GM19238 (cell line): Measurements from ENCODE around the gene IGFLR1.
A peak's percentile ranks its signal among the peaks of the same experiment; 100 is the strongest.
"Not testable (repeated sequence)": the region's sequence is repeated elsewhere in the genome, so short reads cannot be mapped to it uniquely, and the experiment has no call there.

Source experiments
- DNase-seq: peaks from one replicate; pipeline ENCODE4 v3.0.0; 2011; ENCODE audit warnings: low spot score; ENCODE audit not compliant: insufficient read length

Gene IGFLR1

GRCh38 chr19:35724132-35724531, 18.1 kb downstream of the IGFLR1 start:
- DNase-seq, result not testable (repeated sequence)

GRCh38 chr19:35723671-35724070, 18.6 kb downstream of the IGFLR1 start:
- no peak for DNase-seq

- no peak for DNase-seq
Measured at GRCh38 chr19:35722897-35723296, 19.4 kb downstream of the IGFLR1 start.

- DNase-seq, result no peak
Measured at GRCh38 chr19:35722461-35722860, 19.8 kb downstream of the IGFLR1 start.

GRCh38 chr19:35721374-35721773, 20.9 kb downstream of the IGFLR1 start:
- no peak for DNase-seq

- DNase-seq, result no peak
Measured at GRCh38 chr19:35720648-35721047, 21.6 kb downstream of the IGFLR1 start.

DNA sequence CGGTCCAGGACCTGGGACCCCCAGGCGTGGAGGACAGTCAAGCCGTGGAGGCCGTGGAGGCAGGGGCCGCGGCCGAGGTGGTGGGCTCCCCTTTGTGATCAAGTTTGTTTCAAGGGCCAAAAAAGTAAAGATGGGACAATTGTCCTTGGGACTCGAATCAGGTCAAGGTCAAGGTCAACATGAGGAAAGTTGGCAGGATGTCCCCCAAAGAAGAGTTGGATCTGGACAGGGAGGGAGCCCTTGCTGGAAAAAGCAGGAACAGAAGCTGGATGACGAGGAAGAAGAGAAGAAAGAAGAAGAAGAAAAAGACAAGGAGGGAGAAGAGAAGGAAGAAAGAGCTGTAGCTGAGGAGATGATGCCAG, 22.1 kb downstream of the IGFLR1 start:
- no peak for DNase-seq

- no peak for DNase-seq
Measured at GRCh38 chr19:35719402-35720162, 22.7 kb downstream of the IGFLR1 start.

GRCh38 chr19:35718345-35719041, 23.8 kb downstream of the IGFLR1 start:
- no peak for DNase-seq

- DNase-seq, result peak; percentile 99
Measured at GRCh38 chr19:35717665-35718344, 24.4 kb downstream of the IGFLR1 start, which contains the start of gene KMT2B. Gene KMT2B, plus strand, starts transcription at chr19:35718003. Its CDS starts 16 bp downstream, at chr19:35718019.

DNA sequence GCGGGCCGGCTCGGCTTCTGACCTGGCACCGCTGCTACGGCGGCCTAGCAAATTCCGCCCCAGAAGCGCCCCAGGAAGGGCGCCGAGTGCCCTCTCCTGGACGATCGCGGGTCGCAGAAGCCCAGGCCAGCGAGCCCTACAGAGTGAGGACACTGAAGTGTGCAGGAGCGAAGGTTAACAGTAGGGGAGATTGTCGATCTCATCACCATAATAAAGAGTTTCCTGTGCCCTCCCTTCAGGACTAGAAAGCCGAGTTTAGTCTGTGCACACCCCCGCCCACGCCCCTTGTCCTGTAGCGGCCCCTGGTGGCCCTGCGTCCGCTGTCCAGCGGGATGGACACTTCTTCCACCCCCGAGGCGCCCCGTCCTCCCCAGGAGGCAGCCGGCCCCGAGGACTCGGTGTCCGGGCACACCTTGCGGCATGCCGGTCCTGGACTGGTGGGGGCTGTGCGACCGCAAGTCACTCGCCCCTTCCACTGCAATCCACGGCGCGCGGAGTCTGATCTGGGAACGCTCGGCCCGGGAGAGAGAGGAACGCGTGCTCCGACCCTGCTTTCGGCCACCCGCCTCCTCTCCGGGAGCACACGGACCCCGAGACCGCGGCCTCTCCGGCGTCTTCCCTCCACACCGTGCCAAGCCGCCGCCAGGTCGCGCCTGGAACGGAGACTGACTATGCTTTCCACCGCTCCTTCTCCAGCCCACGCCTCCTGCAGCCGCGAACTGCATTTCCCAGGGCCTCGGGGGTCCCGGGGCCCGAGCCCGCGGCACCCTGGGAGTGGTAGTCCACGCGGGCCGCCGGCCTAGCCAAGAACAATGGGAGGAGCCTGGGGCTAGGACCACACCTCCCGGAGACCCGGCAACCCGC, 25.2 kb downstream of the IGFLR1 start:
- peak; percentile 74 for DNase-seq

- no peak for DNase-seq
Measured at GRCh38 chr19:35715981-35716800, 26.1 kb downstream of the IGFLR1 start.

- no peak for DNase-seq
Measured at GRCh38 chr19:35715355-35715809, 26.9 kb downstream of the IGFLR1 start.

- DNase-seq, result no peak
Measured at GRCh38 chr19:35714601-35715354, 27.5 kb downstream of the IGFLR1 start.

DNA sequence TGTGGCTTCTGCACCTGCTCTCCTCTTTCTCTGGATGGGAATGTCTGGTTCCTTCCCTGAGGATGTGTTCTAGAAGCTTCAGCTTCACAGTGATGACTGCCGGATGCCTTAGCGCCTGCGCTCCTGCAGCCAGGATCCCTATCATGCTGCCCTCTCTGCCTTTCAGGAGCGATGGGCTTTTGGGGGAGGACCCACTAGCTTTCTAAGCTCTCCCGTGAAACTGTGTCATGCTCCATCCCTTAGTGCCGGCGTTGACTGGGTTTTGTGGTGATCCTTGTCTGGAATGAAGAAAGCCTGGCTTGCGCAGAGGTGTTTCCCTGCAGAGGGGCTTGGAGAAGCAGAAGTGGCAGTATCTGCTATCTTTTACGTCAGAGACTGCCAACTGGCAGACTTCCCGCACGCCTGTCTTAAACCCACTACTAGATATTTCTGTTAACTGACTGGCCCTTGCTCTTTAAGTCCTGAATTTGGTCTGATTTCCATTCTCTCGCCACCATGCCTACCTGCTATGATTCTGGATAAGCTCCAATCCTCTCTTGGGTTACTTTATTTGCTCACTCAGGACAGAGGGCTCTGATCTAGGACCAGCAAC, 28.3 kb downstream of the IGFLR1 start:
- DNase-seq, result no peak

DNA sequence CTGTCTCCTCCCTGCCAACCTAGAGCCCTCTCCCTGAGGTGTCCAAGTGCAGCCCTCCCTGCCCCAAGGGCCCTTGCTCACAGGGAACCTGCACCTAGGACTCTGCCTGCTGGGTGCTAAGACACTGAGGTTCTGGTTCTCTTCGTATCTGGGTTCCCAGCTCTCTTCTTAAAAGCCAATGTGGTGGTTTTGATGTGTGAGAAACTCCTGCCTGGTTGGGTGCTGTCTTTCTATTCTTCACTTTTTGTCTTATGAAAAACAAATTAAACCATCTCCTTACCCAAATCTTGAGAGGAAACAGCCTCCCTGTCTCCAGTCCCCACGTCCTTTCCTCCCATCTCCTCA, 28.8 kb downstream of the IGFLR1 start:
- DNase-seq, result no peak

DNA sequence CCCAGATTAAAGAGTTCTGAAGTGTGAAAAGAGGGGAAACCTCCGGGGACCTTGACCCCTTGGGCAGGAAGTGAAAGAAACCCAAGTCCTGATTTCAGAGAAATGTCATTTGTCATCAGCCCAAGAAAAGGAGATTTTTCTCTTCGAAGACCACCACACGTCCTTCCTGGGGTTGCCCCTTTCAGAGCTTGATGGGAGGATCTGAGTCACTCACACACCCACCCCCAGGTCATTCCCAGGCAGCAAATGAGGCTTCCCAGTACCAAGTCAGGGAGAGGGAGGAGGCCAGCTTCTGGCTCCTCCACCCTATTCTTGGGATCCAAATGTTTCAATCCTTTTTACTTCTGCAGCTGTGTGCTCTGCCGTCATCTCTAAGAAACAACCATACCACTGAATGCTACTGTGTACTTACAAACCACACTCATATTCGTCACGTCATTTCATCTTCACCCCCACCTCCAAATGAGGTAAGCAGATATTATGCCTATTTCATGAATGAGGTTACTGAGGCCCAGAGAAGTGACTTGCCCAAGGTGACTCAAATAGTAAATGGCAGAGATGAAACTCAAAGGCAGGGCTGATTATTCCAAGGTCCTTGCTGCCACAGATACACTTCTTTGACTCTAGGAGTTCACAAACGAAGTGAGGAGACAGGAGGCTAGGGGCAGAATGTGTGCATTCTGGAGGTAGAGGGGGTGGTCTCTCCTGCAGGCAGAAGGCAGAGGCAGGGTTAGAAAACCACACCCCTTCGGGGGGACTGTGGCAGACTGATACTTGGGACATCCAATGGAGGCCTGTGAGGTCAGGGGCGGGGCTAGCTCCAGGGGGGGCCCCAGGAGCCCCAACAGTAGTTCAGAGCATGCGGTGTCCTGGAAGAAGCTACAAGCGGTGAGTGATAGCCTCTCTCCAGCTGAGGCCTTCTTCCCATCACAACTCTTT, 29.4 kb downstream of the IGFLR1 start:
- peak; percentile 58 for DNase-seq
